Epidermal melanocyte (primary cell): ENCODE results near the gene TBCK.

Source experiments
- DNase-seq: peaks from one replicate; pipeline ENCODE4 v3.0.0; 2011; ENCODE audit warnings: low spot score; ENCODE audit not compliant: insufficient read length

Gene TBCK

GRCh38 chr4:105994061-105994460 is 321.9 kb downstream of the TBCK start:
- DNase-seq: no peak

- DNase-seq: no peak
These were observed 323.2 kb downstream of the TBCK start for GRCh38 chr4:105992641-105993305.

- no peak for DNase-seq
These were observed 324.3 kb downstream of the TBCK start for GRCh38 chr4:105991726-105992125.
